ENCODE measurements around the gene SEL1L.
"Not testable (repeated sequence)": the region's sequence is repeated elsewhere in the genome, so short reads cannot be mapped to it uniquely, and the experiment has no call there.

SEL1L gene

DNA sequence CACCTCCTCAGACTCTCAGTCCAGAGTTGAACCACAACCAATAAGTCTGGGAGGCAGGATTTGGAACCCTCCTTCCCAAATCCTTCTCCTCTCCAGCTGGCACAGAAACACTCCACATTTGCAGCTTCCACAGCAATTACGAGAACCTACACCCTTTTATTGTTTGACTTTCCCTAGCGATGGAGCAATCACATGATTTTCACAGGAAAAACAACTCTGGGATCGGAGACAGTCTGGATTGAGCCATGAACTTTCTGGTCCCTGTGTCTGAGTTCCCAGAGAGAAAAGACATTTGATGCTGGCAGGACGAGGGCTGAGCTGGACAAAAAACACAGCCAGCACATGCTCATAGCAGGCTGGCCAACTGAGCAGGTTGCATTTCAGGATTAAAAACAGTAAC lies 84.5 kb downstream of the SEL1L start:
- in situ Hi-C loops (cut with MboI; ENCODE audit: low sequenced_read_pairs): no loop called here

DNA sequence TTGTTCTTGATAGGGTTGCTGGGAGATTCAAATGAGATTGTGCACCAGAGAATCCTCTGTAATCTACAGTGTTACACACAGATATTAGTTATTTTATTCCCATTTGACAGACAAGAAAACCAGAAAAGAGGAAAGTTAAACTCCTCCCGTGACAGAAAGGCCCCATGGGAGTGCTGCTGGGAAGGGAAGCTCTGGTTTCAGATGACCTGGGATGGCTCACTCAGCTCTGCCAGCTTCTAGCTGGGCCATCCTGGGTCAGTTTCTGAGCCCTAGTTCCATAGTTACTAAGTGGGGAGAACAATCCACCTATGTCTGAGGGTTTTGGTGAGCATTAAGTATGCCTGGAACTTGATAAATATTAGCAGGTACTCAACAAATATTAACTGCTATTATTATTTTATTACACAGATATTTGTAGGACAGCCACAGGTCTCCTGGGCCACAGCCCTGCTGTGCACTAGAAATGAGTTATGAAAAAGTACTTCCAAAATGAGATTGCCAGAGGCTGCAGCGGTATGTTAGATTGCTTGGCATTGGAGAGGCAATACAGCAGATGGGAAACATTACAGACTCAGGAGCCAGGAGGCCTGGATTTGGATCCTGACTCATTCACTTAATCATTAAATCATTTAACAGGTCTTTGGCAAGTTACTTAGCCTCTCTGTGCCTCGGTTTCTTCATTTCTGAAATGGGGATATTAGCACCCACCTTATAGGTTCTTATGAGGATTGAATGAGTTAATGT lies 86.5 kb downstream of the SEL1L start:
- in situ Hi-C loops (cut with MboI; ENCODE audit: low sequenced_read_pairs): no loop called here

DNA sequence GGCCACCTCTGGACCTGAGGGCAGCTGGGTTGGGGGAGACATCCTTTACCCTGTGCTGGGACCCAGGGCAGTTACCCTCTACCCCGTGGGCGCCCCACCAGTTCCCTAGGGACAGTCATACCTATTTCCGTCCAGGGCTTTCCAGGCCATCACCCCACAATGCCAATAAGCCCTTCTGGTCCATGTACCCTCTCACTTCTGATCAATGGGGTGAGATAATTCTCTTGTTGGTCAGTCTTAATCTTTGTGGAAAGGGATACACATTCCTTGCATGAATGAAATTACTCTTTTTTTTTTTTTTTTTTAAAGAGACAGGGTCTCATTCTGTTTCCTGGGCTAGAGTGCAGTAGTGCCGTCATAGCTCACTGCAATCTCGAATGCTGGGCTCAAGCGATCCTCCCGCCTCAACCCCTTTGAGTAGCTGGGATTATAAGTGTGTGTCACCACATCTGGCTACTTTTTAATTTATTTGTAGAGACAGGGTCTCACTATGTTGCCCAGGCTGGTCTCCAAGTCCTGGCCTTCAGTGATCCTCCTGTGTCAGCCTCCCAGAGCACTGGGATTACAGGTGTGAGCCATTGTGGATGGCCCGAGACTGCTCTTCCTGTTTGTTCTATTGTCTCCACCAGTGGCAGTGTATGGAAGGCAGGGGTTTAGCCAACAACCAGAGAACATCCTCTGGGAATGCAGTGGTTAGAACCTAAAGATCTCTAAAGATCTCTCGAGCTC lies 87.2 kb downstream of the SEL1L start:
- in situ Hi-C loops (cut with MboI; ENCODE audit: low sequenced_read_pairs): no loop called here

DNA sequence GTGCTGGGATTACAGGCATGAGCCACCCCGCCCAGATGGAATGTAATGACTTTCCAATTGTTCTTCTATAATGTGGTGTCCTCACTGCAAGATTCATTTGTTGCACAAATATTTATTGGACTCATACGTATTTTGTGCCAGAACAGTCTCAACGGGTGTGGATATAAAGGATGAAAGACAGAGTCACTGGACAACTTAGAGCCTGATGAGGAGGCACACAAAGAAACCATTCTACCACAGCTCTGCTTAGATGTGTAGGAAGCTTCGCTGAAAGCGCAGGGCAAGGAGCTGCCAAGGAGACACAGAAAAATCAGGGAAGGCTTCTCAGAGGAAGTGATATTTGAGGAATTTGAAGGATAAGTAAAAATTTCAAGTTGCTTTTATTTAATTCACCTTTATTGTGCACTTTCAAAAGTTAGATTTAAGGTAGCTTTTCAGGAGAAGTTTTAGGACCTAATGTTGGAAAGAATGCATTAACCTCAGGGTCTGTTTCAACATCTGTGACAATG lies 92.0 kb downstream of the SEL1L start:
- in situ Hi-C loops (cut with MboI; ENCODE audit: low sequenced_read_pairs): no loop called here

DNA sequence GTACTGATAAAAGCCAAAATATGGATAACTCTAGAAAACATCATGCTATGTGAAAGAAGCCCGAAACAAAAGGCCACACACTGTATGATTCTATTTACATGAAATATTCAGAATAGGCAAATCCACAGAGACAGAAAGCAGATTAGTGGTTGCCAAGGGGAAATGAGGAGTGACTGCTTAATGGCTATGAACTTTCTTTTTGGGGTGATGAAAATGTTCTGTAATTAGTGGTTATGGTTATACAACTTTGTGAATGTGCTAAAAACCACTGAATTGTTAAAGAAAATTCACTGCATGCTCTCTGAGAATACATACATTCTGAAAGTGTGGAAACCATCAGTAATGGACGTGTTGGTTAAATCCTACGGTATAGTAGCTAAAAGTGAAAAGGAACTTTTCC lies 93.6 kb downstream of the SEL1L start:
- in situ Hi-C loops (cut with MboI; ENCODE audit: low sequenced_read_pairs): no loop called here

DNA sequence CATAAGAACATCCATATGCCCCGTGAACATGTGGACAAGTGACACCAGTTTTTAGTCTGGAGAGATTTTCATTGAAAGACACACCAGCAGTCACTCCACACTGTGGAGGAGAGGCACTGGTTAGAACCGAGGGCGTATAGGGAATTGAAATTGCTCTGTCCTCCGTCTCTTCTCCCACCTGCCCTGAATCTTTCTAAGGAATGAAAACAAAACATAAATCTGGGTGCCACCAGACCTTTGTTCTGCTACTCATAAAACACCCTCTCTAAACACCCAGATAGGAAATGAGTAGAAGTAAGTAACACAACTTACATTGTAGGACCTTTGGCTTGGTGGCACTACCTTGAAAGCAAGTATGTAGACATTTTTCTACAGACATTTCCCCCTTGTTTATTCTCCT lies 96.4 kb downstream of the SEL1L start:
- in situ Hi-C loops (cut with MboI; ENCODE audit: low sequenced_read_pairs): no loop called here

DNA sequence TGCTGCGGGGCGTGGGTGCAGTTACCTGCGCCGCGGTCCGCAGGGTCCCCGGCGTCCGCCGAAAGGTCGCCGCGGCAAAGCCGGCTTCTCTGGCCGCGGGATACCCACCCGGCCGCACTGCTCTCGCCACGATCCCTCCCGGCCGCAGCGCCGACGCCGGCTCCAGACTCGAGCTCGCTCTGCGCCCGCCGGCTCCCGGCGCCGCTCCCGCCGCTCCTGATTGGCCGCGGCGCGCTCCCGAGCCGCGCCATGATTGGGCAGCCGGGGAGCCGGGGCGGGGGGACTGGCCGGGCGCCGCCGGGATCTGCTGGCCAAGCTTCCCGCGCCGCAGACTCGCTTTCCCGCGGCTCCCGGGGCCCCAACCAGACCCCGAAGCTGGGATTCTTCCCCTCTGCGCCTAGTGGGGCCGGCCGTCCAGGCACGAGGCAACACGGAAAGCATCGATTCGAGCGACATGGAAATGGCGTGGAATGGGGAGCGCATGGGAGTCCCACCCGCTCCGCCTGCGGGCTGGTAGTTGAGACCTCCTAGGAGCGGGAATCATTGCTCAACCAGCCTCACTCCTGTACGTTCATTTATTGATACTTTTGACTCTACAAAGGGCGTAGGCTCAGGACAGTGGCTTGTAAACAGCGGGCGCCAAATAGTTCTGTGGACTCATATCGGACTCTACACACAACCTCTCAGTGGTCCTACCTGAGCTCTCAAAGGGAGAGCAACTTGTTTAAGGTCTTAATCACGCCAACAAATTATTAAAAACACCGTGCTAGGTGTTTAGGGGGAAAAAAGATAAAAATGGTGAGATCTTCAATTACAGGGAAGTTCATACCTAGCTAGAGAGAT lies 97.1 kb downstream of the SEL1L start:
- in situ Hi-C loops (cut with MboI; ENCODE audit: low sequenced_read_pairs): no loop called here

DNA sequence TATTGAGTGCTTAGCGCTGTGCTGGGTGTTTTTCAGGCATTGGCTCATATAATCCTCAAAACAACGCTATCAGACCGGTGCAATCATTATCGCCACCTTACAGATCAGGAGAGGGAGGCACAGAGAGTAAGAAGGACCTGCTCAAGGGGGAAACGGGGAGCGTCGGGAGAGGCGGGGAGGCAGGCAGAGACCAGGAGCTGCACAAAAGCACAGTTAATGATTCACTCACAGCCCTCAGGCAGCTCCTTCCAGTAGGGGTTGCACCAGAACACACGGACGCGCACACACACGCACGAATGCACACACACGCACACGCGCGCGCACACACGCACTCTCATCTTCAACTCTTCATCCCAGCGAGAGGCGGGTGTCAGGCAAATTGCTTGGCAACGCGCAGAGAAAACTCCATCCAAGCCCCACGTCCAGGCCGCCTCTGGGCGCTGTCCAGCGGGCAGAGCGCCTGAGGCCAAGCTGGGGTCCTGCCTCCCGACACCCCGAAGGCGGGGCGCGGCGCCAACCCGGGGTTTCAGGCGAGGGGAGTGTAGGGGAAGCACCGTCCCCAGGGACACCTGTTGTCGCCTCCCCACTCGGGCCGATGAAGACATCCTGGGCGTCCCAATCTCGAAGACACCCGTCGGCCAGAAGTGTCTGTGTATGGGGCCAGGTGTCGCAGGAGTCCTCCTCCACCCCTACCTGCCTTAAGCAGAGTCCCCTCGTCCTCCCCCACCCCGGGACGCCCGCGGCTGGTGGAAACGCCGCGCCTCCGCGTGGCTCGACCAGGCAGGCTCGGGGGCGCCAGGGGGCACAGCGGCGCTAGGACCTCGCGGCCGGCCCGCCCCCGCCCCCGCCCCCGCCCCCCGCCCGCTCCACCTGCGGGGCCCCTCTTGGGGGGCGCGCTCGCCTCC lies 98.0 kb downstream of the SEL1L start:
- in situ Hi-C loops (cut with MboI; ENCODE audit: low sequenced_read_pairs): no loop called here

DNA sequence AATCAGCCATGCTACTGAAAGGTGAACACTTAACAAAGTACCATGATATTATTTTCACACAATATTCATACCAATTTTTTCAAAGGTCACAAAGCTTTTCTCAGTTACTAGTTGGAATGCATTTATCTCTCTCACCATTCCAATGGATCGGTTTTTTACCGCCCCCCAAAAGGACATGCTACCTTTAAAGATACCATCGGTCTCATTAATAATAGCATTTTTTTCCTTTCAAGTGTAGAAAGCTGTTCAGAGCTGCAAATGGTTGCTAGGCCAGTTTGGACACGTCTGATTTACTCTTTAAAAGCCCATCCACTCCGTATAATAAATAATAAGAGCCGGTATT lies 98.6 kb downstream of the SEL1L start:
- in situ Hi-C loops (cut with MboI; ENCODE audit: low sequenced_read_pairs): no loop called here

DNA sequence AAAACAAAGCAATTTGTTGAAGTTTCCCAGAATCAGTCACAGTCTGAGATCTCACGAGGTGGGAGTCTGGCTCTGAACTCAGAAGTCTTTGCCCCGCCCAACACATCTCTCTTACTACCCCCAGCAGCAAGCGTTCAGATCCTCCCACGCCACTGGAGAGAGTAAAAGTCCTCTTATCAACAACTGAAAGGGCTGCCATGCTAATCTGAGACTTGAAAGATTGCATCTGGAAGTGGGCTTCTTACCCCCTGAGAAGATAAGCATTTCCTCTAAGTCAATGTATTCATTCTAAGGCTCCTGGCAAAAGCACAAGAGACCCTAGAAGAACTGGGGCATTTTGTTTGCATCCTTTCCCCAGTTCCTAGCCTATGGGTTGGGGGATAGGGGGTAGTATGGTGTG lies 99.4 kb downstream of the SEL1L start:
- in situ Hi-C loops (cut with MboI; ENCODE audit: low sequenced_read_pairs): no loop called here

DNA sequence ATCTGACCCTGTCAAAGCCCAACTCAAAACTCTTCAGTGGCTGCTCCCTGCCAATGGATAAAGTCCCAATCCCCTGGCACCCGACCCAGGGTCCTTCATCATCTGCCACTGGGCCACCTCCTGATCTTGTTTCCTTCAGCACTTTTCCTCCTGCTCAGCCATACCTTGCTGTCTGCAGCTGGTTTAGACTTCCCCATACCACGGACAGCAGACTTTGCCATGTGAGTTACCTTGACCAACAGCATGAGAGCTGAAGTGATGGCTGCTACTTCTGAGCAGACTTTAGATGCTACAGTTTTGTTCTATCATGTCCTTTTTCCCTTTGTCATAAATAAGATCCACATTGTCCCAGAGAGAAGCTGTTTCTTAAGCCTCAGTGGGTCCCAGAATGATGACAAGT lies 100.3 kb downstream of the SEL1L start:
- in situ Hi-C loops (cut with MboI; ENCODE audit: low sequenced_read_pairs): no loop called here

DNA sequence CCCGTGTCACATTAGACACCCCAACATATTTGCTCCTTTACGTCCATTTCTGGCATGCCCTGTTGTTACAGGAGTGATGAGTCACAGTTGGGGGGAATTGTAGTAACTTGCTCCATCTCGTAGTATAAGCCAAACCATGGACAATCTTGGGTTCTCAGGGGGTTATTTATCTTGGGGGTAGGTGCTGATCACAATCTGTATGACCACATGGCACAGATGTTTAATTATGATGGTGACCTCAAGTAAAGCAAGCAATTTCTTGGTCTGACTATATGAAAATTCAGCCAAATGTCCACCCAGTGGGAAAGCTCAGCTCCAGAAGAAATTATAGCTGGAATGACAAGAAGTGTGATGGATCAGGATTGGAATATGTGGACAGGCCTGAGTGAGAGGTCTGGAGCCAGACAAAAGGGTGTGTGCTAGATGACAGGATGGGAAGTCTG lies 101.4 kb downstream of the SEL1L start:
- in situ Hi-C loops (cut with MboI; ENCODE audit: low sequenced_read_pairs): no loop called here

DNA sequence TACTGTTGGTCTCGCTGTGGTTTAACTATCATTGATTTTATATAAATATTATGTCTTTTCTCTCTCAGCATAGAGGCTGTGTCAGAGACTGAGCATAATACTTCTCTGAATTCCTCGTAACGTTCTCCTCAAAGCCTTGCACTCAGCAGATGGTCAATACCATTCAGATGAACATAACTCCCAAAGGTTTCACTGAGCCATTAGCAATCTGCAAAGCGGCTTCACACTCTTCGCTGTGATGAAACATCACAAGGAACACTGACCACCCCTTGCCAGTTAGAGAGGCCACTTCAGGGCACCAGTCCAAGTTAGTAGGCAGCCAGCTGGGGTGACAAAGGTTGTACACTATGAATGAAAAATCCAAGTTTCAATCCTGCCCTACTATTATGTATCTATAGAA lies 103.4 kb downstream of the SEL1L start:
- in situ Hi-C loops (cut with MboI; ENCODE audit: low sequenced_read_pairs): no loop called here

DNA sequence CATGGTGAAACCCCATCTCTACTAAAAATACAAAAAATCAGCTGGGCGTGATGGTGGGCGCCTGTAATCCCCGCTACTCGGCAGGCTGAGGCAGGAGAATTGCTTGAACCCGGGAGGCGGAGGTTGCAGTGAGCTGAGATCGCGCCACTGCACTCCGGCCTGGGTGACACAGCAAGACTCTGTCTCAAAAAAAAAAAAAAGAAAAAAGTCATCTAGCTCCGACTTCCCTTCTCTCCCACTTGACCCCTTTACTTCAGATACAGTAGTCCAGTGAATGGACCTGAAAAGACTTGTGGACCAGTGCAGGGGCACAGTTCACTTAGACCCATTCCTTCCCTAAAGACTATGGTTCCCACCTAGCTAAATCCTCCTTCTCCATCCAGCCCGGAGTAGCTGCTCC lies 103.9 kb downstream of the SEL1L start:
- in situ Hi-C loops (cut with MboI; ENCODE audit: low sequenced_read_pairs): not testable (repeated sequence)

DNA sequence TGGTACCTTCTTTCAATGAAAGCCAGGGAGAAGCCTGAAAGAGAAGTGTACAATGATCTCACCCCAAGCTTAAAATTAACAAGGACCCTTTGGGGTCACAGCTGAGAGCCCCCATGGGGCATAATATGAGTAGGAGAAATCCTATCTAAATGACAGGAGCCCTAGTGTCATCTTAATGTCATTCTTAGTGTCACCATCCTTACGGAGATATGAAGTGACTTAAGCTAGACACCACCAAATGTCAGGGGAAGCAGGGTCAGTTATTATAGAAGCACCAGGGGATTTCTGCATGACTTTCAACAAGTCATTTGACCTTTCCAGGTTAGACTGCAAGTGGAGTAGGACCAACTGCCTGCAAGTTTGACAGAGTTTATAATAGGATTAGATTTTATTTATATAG lies 104.6 kb downstream of the SEL1L start:
- in situ Hi-C loops (cut with MboI; ENCODE audit: low sequenced_read_pairs): no loop called here

DNA sequence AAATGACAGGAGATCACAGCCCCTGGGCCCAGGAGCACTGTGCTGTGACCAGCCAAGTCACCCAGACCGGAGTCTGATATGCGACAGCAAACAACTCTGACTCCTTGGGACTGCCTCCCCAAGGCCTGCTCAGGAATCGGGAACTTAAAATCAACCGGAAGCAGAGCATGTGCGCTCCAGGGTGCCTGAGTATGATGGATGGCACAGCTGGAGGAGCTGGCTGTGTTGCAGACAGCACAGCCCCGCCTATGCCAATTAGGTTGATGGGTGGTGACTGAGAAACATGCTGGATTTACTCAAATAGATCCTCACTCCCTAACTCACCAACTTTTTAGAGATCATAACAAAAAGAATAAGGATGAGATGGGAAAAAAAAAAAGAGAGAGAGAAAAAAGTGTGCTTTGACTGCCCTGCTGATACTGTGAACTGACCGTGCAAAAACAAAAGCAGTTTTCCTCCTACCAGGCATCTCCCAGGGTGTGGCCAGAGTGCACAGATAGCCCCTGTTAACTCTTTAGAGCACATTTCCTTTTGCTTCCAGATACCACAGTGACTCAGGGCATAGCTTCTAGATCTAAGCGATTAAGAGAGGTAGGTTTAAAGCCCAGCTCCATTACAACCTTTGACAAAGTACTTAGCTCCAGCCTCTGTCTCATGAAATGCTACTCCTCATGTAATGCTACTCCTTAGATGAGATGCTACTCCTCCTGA lies 106.2 kb downstream of the SEL1L start:
- in situ Hi-C loops (cut with MboI; ENCODE audit: low sequenced_read_pairs): no loop called here

DNA sequence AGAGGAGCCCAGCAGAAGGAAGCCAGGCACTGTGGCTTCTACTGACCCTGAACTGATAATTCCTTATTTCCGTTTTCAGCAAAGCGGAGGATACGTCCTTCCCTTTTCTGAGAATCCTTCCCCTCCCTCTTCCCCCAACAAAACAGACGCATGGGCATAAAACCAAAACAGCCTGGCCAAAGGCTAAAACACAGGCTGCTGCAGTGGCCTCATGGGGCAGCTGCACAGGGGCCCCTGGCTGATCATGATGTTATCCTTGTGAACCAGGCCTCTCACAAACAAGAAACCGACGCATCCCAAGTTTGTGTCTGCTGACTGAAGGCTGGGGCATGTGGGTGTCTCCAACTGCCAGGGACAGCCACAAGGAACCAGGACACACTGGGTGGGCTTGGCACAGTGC lies 110.1 kb downstream of the SEL1L start:
- in situ Hi-C loops (cut with MboI; ENCODE audit: low sequenced_read_pairs): no loop called here
